Measurements from ENCODE around the gene IGLL1.
"Not testable (repeated sequence)": the region's sequence is repeated elsewhere in the genome, so short reads cannot be mapped to it uniquely, and the experiment has no call there.

The IGLL1 gene

DNA sequence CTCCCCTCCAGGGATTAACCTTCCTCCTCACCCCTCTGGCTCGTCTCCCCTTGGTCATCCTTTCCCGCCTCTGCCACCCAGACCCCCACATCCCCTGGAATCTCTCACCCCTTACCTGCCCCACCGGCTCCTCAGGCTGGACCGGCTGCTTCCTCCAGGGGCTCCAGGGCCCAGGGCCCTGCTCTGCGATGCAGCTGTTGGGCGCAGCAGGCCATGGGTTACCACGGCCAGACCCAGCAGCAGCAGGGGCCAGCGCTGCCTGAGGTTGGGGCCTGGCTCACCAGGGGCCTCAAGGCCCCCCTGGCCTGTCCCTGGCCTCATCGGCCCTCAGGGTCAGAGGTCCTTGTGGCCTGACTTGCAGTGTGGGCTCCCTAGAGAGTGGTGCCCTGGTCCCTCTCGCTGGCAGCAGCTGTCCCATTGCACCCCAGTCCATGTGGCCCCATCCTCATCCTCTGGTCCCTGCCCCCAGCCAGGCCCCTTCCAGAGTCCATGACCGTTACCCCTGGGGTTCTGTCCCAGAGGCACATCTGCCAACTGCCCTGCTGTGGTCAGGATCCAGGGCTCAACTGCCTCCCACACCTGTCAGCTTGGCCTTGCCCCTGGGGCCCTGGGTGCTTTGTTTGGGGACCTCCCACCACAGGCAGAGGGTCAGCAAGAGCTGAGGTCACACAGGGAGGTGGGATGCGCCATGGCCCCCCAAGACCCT, at the start of gene IGLL1:
TSS of gene IGLL1 (minus strand) at position 421 of the 706 bp plus-strand sequence. CDS start at position 321, 100 bp downstream.
- DNase-seq, result no peak

DNA sequence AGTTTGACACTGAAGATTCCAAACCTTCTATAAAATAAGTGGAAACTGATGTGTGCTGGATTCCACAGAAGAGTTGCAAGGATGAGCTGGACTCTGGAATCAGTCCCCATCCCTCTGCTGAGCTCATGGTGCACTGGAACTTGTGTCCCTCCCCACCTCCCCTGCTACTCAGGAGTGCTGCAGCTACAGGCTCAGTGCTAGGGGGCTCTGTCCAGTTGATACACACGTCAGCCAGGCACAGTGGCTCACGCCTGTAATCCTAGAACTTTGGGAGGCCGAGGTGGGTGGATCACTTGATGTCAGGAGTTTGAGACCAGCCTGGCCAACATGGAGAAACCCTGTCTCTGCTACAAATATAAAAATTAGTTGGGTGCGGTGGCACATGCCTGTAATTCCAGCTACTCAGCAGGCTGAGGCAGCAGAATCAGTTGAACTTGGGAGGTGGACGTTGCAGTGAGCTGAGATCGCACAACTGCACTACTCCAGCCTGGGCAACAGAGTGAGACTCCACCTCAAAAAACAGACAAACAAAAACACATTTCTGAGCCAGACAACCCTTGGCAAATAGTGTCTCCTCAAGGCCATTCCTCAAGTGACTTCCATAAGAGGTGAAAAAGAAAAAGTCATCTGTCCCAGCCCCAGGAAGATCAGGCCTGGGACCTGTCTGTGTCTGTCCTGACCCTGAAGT, 48.1 kb upstream of the IGLL1 start:
- not testable (repeated sequence) for DNase-seq

DNA sequence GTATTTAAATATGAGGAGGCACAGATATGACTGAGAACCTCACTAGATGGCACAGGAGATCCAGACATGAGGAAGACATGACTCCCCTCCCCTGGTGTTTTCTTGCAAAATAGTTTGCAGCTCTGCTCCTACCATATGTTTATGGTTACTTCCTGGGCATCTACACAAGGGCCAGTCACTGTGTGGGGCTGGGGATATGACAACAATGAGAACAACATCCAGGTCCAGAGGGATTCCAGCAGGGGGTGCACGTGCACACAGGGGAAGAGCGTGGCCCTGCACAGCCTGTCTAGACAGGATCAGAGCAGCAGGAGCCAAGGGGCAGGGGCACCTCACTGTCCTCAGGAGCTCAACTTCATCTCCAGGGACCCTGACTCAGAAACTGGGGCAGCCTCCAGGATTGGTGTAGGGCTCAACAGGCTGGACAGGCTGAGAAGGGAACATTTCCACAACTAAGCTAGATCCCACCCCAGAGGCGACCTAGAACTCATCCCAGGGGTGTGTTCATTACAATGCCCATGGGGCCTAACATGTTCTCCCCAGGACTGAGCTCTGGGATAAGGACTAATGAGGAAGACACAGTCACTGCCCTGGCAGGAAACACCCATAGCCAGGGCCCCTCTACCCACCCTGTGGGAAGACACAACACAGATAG, 47.4 kb upstream of the IGLL1 start:
- DNase-seq, result not testable (repeated sequence)

DNA sequence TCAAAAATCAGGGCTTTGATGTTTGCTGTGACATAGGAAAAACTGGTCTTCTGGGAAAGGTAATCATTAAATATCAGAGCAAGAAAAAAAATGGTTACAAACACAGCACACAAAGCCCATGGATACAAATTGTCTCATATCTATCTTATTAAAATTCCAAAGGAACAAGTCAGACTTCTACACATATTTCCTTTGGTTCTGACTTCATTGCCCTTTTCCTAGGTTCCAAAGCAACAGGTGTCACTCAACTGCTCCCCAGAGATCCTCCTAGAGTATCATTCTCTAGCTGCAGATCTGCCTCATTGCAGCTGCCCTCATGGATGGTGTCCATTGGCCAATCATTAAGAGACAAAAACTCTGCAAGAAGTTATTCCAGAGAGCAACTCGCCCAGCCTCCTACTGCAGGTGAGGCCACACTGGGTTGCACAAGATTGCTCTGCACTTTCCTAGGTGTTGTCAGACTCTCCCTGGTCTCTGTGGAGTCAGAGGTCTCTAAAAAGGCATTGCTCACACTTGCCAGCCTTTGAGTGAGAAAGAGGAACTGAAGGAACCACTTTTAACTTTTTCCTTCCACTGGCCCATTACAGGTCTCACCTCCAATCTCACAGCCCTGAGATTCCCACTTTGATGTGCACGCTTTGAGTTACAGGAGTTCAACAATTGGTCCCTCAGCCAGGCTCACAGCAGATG, 46.3 kb upstream of the IGLL1 start:
- DNase-seq, result no peak

DNA sequence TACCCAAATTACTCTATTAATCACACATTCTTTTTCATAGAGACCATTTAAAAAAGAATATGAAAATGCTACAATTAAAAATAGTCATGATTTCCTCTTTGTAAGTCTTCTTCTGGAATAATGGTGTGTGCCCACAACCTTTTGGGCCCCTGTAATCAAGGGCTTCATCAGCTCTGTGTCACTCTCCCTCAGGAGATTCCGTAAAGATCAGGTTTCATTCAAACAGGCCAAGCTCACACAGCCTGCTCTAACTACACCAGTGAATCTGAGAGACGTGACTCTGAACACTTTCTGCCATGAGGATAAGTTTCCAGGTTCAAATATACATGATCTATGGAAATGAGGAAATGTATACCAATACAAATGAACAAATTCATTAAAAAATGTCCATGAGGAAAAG, 42.5 kb upstream of the IGLL1 start:
- no peak for DNase-seq

DNA sequence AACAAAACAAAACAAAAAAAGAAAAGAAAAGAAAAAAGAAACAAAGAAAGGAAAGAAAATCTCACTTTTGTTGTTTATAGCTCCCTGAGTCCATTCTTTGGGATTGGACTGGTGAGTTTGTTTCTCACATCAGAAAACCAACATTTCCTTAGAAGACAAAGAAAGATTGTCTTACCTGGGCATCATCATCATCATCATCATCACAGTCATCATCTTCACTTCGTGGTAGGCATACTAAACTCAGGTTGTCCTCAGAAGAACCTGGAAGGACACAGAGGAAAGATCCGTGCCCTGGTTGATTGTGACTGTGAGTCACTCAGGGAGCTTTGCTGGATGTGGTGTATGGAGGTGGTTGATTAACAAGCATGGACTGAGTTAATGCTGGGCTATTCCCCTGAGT, 41.8 kb upstream of the IGLL1 start:
- not testable (repeated sequence) for DNase-seq

DNA sequence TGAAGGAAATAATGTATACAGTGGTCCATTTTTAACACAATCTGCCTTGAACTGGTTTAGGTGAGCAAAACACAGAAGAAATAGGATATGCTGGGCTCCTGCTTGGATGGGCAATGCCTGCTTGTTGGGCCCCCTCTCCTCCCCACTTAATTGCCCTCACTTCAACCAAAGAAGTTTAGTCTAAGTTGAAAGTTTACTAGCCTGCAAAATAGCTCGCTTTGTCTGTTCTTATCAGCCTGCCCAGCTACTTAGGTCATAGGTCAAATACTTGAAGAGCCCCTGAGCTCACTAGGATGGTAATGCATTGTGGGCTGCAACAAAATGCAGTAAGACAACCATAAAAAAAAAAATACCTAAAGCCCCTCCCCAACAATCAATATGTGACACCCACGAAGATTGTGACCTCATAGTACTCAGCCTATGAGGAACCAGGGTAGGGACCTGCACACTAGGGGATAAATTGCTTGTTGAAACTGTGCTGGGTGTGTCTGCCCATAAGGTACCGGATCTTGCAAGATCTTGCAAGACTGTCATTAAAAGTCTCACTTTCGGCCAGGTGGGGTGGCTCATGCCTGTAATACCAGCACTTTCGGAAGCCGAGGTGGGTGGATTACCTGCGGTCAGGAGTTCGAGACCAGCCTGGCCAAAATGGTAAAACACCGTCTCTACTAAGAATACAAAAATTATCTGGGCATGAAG, 41.1 kb upstream of the IGLL1 start:
- no peak for DNase-seq

DNA sequence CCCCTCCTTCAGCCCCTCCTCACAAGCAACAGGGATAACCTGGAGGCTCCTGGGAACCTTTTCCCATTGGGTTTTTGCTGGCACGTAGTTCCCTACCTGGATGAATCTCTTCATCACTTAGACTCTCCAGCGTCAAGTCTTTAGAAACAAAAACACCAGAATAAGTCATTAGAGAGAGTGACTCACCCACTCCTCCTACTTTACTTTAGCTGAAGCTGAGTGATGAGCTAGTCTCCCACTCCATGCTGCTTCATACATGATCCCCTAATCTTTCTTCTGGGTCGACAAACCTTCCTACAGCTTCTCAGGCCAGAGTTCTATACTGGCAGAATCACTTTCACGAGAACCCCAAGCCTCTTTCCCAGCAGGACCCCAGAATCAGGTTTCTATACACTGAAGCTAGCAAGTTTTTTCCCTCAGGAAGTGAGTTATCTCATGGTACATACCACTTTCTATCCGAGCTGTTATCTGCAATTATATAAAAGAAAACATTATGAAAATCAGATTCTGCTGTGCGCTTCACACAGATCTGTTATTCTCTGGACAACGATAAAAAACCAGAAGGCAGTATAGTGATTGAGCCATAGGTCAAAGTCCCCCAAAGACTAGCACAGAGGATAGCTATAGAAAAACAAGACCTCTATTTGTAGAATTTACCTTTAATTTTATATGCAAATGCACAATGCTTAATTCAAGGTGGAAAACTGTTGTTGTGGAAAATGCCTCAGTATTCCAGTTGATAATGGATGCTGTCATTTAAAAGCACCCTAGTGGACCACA, 33.3 kb upstream of the IGLL1 start:
- DNase-seq, result no peak

DNA sequence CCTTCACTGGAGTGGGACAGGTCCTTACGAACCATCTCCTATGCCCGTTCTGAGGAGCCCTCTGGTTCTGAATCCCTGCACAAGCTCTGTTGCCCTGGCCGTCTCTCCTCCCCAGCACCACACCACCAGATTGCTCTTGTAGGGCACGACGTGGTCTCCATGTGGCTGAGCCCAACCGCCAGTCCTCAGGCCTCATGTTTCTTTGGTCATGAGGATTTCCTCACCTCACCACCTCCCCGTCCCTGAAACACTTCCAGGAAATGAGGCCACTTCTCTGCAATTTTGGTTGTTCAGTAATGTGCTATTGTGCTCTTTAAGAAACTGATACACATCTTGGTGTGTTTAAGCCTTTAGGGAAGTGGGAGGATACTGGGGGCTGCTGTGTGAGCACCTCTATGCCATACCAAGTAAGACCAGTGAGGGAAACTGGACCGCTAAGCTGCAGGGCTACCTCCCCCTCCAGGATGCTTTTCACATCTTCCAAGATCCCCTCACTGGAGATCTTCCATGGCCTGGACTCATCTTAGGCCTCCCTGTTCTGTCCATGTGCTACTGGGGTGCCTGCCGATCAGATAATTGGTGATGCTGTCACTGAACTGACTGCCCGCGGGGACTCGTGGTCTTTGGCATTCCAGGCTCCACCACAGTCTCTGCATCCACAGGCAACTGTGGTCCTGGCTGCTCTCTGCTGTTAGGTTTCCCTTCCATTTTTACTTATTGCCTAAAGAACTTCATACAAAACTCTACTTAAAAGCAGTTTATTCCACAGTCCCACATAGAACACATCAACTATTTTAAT, 30.1 kb upstream of the IGLL1 start:
- no peak for DNase-seq

DNA sequence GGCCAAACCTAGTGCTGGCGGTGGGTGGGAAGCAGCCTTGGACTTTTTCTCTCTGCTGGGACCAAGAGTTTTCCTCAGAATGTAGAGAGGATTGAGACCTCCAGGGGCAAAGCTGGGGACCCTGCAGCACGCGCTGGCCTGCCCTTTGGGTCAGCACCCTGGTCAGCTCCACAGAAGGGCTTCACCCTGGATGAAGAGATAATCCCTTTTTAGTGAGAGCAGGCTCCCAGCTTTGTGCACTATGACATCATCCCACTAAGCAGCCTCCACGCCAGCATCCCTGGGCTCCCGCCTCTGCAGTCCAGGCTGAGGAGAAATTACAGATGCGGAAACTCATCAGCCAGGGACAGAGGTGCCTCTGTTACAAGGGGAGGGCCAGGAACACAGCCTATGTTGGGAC, 28.5 kb upstream of the IGLL1 start:
- no peak for DNase-seq

DNA sequence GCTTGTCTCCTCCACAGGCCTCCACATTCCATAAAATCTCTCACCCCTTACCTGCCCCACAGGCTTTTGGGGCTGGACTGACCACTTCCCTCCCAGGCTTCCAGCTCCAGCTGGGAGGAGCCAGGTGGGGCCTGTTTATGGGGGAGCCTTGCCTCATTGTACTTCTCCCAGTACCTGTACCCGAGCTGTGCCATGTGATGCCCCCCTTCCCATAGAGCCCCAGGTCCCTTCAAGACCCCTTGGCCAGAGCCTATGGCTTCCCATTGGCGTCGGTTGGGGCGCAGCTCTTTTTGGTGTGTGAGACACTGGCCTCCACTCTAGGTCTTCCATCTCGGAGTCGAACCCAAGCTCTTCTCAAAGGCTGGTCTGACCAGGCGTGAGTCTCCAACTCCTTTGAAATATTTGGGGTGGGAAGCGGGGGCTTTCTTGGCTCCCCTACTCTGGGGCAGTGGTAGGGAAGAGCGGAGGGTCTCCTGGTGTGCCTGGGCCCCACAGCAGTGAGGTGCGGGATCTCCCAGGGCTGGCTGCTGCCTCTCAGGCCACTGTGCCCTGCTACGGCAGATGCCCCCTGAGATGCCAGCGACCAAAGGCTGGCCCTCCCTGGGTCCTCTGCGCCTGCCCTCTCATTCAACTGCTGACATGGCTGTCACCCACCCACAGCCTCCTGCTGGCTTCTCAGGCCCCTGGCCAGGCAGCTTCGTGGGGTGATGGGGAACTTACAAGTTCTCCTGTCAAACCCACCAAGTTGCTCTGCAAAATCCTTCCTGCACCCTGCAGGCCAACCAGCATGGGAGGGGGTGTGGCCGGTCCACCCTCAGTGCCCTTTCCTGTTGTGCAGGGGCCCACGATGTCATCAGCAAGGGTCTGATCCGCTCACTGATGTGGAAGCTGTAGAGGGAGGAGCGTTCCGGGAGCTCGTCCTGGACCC, 26.4 kb upstream of the IGLL1 start:
- no peak for DNase-seq

DNA sequence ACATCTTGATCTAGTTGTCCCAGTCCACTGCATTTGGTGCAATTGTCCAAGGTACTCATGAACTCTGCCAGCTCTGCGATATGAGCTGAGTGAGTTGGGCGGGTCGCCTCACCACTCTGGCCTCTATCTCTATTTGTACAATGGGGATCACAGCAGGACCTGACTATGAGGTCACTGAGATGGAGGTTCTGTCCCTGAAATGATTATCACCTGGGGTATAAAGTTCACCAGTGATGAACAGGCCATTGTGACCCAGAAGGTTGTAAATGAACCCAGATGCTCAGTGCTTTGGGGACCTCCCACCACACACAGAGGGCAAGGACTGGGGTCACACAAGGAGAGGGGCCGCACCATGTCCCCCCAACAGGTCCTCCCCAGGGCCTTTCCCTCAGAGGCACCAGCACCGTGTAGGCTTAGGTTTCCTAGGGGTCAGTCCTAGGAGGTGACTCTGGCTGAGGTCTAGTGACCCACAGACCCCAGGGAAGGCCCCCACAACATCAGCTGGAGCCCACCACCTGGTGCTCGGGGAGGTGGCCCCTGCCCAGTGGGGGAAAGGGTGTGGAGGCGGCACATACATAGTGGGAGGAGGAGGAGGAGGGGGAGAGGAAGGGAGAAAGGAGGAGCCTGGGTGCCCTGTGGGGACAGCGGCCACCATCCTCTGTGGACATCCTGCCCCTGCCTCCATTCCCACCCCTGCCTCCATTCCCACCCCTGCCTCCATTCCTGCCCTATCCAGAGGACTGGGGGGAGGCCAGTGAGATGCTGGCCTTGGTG, 25.0 kb upstream of the IGLL1 start:
- no peak for DNase-seq

DNA sequence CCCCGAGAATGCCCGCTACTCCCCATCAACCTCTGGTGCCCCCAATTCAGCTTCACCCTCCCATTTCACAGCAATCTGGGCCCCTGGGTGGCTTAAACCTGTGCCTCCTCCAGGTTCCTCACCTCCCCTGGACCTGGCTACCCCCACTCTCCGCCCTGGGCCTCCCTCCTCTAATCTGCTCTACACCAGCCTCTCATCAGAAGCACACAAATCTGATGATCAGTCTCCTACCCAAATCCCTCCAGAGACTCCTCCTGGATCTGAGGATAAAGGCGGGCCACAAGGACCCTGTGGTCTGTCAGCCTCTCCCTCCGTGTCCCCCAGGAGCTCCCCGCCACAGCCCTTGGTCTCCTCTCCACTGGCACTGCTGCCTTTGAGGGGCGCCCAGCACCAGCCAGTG, 23.2 kb upstream of the IGLL1 start:
- DNase-seq, result no peak

DNA sequence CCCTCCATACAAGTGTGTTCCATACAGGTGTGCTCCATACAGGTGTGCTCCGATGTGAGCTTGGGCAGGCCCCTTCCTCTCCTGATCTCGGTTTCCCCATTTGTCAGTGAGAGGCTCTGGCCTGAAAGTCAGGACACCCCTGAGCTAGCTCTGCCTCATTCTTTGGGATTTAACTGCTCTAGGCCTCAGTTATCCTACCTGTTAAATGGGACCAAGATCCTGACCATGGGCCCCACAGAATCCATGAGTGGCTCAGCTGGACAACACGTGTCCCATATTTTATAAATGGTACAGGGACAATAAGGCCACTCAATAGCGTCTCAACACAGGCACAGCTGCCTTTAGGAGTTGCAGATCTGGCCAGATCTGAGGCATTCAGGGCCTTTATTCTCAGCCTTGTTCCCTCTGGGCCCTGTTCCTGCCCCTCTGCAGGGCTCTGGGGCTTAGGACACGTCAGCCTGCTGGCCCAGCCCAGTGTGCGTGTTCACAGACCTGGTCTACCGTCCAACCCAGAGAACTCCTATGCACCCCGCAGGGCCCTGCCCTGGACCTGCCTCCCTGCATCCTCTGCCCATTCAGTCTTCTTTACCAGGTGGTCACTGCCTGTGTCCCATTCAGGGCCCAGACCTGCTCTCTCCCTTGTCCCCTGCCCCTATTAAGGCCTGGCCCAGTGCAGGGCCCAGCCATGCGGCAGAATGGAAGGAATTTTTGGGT, 18.9 kb upstream of the IGLL1 start:
- DNase-seq, result no peak

DNA sequence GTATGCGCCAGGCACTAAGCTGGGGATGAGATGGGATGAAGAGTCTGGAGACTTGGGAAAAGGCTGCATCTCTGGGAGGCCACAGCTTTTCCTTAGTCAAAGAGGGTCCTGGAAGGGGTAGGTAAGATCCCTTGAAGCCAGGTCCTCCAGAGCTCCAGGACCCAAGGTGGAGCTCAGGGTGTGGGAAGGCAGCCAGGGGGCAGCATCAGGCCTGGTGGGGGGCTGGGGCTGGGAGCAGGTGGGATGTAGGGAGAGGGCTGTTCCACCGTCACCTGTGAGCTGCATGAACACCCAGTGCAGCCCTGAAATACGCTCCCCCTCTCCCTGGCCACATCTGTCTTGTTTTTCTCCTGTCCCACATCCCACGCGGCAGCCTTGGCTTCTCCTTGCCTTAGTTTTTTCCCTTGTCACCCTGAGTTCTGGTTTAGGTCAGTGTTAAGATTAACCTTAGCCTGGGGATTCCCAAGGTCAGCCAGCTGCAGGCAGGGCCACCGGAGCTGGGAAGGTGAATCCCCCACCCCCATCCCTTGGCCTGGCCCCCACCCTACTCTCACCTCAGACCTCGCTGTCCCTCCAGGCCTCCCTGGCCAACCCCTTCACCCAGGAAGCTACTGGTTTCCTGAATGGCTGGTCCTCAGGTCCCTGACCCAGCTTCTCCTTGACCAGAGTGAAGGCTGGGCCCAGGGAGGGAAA, 17.6 kb upstream of the IGLL1 start:
- not testable (repeated sequence) for DNase-seq

DNA sequence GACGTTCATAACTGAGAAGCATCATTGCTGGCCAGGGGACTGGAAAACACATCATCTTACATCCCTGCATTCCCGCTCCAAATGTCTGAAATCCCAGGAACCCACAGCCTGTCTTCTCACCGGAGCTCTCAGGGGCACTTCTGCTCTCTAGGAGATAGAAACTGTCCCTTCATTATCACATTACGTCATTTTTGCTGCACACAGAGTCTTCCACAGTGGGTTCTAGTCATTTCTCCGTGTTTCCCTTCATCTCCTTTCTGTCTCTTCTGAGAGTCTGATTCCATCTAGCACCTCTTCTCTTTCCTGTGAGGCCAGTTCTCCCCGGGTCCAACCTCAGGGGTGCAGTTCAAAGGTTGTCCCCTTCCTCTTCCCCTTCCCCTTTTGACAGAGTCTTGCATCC, 15.8 kb upstream of the IGLL1 start:
- DNase-seq, result not testable (repeated sequence)

DNA sequence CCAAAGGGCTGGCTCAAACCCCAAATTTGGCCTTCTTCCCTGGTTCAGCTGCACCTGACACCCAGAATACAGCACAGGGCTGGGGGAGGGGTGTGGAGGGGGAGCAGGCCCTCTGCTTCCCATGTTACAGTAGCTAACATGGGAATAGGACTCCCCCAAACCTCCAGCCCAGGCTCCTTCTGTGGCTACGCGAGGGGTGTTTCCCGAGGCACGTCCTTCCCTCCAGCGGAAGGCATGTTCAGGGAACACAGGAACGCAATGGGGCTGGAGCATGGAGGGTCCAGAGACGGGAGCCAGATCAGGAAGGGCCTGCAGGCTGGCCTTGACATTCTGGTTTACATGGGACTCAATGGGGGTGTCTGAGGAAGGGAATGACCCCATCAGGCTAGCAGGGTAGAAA, 11.8 kb upstream of the IGLL1 start:
- no peak for DNase-seq
